NCI-H1694 treated with DMSO at 0.1 percent for 48 hours (cell line): ENCODE results near the gene CHSY1.
"Not testable (repeated sequence)": the region's sequence is repeated elsewhere in the genome, so short reads cannot be mapped to it uniquely, and the experiment has no call there.

Source experiments
- DNase-seq: peaks from one replicate; lab custom pipeline; 2025; lab: John Stamatoyannopoulos, UW

CHSY1 gene

DNA sequence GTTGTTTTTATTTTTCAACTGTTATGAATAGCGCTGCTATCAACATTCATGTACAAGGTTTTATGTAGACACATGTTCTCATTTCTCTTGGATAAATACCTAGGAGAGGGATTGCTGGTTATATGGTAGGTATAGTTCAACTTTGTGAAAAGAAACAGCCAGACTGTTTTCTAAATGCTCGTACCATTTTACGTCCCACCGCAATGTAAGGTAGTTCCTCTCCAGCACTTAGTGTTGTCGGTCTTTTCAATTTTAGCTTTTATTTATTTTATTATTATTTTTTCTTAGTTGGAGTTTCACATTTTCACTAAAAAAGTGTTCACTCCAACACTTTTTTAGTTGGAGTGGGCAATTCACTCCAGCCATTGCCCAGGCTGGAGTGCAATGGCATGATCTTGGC lies 117.1 kb downstream of the CHSY1 start:
- DNase-seq = no peak

DNA sequence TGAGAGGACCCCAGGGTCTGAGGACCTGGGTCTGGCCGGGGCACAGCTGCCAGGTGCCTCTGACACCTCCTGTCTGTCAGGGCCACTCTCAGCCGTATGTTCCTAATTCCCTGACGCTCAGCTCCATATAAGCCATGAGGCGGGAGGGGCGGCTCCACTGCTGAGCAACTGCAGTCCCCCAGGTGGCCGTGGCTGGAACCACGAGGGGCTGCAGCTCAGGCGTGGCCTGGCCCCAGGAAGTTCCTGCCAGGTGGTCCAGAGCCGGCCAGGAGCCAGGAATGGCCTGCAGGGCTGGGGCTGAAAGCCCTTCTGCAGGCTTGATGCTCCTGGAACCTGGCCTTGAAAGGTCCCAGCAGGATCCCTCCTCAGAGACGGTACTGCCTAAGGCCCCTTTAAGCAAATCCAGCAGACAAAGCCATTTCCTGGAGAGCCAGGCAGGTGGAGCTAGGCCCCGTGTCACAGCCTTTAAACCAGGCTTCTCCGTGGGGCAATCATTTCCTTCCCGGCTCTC lies 118.0 kb downstream of the CHSY1 start:
- no peak for DNase-seq

DNA sequence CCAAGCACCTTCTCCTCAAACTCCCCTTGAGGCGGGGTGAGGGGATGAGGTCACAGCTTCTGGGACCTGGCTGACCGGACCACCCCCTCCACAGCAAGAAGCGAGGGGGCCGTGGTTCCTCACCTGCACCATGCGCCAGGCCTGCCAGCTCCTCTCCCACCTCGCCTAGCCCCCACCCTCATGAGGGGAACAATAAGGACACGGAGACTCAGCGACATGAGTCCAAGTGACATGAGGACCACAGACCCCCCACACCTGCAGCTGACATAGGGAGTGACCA lies 118.7 kb downstream of the CHSY1 start:
- no peak for DNase-seq

DNA sequence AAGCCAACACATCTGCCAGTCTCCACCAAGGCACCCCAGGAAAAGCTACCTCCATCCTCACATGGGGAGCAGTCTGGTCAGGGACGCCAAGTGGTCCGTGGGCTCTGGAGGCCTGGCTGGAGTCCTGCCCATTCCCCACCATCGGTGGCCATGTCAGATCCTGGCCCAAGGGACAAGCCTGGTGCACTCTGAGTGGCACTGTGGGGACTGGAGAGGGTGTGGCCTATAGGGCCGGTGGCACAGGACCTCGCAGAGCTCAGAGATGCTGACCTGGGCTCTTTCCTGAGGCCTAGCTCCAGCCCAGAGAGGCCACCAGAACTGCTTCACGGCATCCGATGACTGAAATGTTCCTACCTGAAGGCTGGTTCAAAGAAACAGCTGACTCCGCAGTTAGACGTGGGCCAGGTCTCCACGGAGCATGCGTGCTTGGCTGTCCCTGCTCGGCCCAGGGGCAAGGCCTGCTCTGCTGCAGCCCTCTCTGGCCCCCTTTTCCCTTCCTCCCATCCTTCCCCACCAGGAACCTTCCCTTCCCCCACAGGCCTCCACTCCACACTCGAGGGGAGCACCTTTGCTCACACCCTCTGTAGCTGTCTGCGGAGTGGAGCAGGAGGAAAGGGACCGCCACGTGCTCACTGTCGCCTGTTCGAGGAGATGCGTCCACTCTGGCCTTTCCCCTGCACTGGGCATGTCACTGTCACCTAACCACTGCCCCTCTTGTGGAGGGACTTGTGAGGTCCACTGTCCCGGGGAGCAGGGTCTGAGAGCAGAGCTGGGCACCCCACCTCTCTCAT lies 119.3 kb downstream of the CHSY1 start:
- DNase-seq = no peak

DNA sequence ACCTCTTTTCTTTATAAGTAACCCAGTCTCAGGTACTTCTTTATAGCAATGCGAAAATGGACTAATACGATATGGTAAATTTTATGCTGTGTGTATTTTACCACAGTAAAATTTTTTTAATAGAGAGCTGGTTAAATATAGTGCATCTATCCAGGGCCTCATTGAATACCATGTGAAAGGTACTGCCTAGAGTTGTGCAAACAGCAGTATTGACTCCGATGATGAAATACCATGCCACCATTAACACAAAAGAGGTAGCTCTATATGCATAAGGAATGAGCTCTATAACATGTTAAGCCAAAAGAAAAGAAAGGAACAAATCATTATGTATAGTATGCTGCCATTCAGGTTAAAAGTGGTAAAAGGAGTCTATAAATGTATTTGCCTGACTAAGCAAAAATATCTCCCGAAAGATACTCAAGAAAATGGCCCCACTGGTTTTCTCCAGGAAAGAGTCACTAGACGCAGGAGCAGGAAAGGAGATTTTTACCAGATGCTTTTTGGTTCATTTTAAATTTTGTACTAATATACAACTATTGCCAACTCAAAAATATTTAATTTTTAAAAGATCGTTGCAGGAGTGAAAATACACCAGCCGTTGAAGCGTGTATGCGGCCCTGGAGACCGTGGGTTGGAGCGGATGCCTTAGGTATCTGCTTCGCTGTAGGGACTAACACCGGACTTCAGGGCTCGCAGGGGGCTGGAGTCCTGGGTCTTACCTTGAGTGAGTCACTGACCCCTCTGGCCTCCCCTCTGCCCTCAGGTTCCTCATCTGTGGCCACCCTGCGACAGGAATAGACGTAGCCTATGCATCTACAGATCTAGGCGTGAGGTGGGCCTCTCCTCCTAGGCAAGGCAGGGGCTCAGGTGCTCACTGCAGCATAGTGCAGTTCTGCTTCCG lies 120.1 kb downstream of the CHSY1 start:
- no peak for DNase-seq

DNA sequence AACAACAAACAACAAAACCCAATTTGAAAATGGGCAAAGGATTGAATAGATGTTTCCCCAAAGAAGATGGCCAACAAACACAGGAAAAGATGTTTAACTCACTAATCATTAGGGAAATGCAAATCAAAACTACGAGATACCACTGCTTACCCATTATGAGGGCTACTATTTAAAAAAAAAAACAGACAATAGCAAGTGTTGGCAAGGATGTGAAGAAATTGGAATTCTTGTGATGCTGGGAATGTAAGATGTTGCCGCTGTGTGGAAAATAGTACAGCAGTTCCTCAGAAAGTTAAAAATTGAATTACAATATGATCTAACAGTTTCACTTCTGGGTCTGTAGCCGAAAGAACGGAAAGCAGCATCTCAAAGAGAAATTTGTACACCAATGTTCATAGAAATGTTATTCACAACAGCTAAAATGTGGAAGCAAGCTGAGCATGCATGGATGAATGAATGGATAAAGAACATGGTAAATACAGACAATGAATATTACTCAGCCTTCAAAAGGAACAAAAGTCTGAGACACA lies 121.9 kb downstream of the CHSY1 start:
- DNase-seq = no peak

DNA sequence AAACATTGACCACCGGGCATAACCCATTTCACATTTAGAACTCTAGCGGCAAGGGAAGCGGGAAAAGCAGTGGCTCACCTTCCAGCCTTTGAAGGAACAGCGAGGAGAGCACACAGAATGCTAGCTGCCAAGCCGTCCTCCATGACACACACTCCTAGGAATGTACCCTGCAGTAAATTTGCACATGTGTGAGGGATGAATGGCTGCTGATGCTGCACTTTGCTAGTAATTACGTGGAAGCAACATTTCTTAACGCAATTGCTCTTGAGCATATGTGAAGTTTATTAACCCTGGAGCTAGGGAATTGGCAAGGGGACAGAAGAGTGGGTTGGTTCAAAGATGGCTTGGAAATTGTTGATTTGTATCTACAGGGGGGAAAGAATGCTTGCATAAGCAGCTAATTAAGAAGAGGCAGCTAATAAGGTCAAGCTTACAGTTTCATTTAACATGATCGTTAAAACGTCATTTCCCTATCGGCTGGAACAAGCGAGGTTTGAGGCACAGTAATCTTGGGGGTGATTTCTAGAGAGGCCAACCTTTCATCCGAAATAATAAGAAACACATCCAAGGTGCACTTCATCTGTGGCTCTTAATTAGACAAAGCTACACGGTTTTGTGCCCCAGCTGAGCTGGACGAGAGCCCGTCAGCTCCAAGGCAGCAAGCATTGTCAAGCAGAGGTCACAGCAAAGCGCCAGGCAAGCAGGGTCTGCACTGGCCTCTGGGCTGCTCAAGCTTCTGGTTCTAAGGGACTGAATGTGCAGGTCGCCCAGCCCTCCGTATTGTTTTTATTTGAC lies 123.4 kb downstream of the CHSY1 start:
- DNase-seq = no peak

DNA sequence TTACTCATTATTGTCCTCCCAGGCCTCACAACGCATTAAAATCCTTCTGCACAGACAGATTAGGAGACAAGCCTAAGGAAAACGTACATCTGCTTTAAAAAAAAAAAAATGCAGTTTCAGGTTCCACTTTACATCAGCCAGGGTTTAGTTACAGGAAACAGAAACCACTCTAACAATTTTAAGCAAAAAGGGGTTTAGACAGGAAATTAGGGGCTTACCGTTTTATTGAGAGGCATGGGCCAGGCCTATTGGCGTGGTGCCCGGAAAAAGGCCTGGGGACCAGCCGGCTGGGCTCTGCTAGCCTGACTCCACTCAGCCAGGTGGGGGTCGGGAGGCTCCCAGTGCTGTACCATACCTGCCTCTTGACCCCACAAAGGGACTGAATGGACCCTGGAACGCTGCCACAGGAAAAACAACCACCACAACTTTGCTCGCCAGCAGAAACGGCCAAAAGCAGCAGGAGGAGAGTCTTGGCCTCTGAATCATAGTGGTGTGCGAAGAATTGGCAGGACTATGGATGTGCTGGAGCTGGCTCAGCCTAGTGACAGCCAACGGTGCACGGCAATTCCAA lies 124.3 kb downstream of the CHSY1 start:
- DNase-seq = no peak

DNA sequence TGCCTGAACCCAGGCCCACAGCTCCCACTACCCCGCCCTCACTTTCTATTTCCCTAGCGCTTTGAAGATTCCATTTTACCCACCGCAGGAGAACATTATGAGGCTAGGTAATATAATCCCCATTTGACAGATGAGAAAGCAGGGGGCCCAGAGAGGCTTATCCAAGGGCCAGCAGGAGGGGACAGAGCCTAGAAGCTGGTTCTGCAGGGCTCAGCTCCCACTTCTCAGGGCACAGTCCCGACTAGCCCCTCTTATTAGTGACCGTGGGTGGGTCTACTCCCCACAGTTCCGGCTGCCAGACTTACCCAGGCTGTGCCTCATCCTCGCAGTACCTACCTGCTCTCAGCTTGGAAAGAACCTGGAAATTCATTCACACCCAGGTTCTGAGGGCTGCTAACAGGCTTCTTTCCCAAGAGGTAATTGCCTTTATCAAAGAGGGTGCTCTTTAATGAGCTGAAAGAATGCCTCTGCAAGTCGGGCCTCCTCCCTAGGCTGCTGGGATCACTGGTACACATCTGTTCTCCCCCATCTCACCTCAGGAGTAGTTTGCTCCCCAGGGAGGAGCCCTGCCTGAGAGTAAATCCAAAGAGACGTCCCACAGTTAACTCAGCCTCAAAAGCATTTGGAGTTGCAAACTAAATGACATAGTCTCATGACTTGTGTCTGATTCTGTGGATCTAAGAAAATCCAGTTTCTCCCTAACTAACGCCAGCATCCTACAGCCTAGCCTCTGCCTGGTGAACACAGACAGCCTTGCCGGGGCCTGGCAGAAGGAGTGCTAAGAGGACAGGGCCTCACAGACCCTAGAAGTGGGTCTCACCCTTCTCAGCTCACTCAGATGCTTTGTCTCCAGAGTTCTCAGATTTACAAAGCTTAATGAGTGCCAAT lies 125.0 kb downstream of the CHSY1 start:
- DNase-seq = no peak

DNA sequence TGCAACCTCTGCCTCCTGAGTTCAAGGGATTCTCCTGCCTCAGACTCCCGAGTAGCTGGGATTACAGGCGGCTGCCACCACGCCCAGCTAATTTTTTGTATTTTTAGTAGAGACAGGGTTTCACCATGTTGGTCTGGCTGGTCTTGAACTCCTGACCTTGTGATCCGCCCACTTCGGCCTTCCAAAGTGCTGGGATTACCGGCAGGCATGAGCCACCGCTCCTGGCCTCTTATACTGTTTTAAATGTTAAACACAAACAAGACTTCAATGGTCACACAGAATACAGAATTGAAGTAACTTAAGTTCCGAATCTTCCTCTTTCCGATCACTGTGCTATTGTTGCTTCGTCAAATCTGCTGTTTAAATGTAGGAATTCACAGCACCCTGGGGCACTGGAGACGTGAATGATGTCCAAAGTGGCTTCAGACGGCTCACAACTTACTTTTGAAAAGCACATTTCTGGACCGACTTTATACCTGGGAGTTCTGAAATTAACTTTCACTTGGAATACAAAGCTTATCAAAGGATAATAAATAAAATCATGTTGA lies 125.9 kb downstream of the CHSY1 start:
- DNase-seq = not testable (repeated sequence)
